Spleen (tissue), 7 donors: ENCODE results near the gene KLHL22.

Experiments used
- CTCF ChIP-seq, 11 experiments: fragments of 200-600 bp in 7 of 11; fragments of 450-650 bp in 4 of 11; sonication (generic) in 4 of 11; IDR thresholded peaks in 8 of 11; conservative IDR thresholded peaks in 3 of 11; 1 replicate in 7 of 11; 2 replicates in 4 of 11; pipeline versions ENCODE4 v1.4.0 to v1.8.0; 2016 to 2021; ENCODE audit warnings: antibody characterized with exemption in 11 of 11, inconsistent platforms in 4 of 11, mild to moderate bottlenecking in 1 of 11
- POLR2A ChIP-seq, 3 donors: fragments of 450-650 bp; IDR thresholded peaks; one replicate each; pipeline ENCODE4 v1.5.1; 2017; ENCODE audit warnings: antibody characterized with exemption in 3 of 3, mild to moderate bottlenecking in 1 of 3
- POLR2AphosphoS5 ChIP-seq, 3 donors: sonication (generic); formaldehyde crosslinking; IDR thresholded peaks; one replicate each; pipeline ENCODE4 v1.5.1; 2017; ENCODE audit warnings: antibody characterized with exemption in 3 of 3
- donor health status: DM: no; HTN: no; CAD: no; lungs with moderate emphysema.
- donor health status: DM: no; HTN: no; CAD: no.
- donor health status: DM: no; HTN: no; CAD: no.

DNA sequence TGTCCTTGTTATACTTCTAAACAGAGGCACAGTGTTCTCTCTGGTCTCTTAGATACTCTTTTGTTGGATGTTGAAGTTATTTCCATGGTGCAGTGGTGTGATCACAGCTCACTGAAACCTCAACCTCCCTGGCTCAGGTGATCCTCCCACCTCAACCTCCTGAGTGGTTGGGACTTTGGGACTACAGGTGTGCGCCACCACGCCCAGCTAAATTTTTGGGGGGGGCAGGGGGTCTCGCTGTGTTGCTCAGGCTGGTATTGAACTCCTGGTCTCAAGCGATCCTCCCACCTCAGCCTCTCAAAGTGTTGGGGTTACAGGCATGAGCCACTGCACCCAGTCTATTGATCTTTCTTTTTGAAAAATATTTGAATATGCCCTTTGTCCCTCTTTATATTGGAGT lies 86.7 kb downstream of the KLHL22 start:
- no peak for TF ChIP-seq CTCF (IDR thresholded peaks at IDR 0.05 in 8 of 11, conservative IDR thresholded peaks at IDR 0.05 in 3 of 11)
- no peak for TF ChIP-seq POLR2AphosphoS5 (IDR thresholded peaks at IDR 0.05)
- no peak for TF ChIP-seq POLR2A (IDR thresholded peaks at IDR 0.05)
